Loucy (cell line): Measurements from ENCODE around the gene ALK.

Source experiments
- CTCF ChIP-seq: fragments of 200-600 bp; sonication (generic); conservative IDR thresholded peaks from 2 replicates; pipeline ENCODE4 v1.5.1; 2014; ENCODE audit warnings: mild to moderate bottlenecking, antibody characterized with exemption, low read length
- EZH2phosphoT487 ChIP-seq: fragments of 200-600 bp; IDR thresholded peaks from 2 replicates; pipeline ENCODE4 v1.6.1; 2018; ENCODE audit warnings: antibody characterized with exemption, mild to moderate bottlenecking, moderate library complexity, borderline replicate concordance

GRCh38 chr2:29323301-29323700 lies 598.1 kb downstream of the ALK start:
- TF ChIP-seq CTCF (no peak), EZH2phosphoT487 (no peak)
